DLD1 (cell line): ENCODE results near the gene KRTAP4-12.
"Not testable (repeated sequence)": the region's sequence is repeated elsewhere in the genome, so short reads cannot be mapped to it uniquely, and the experiment has no call there.

Source experiments
- in situ Hi-C: cut with HindIII; loops from 2 replicates; pipeline ENCODE4 v1.10.0; 2017; ENCODE audit warnings: low sequenced_read_pairs

Gene KRTAP4-12

GRCh38 chr17:41098042-41098441, 25.9 kb downstream of the KRTAP4-12 start, which contains the start of gene KRTAP4-8:
Gene KRTAP4-8 (minus strand): TSS chr17:41098142. CDS start chr17:41098084, 58 bp downstream.
- in situ Hi-C loops, result no loop called here

GRCh38 chr17:41096055-41096454, 27.9 kb downstream of the KRTAP4-12 start:
- in situ Hi-C loops, result no loop called here

- in situ Hi-C loops, result not testable (repeated sequence)
These were observed 35.1 kb downstream of the KRTAP4-12 start for GRCh38 chr17:41088760-41089352.

- in situ Hi-C loops, result not testable (repeated sequence)
These were observed 39.7 kb downstream of the KRTAP4-12 start, which contains the start of gene KRTAP4-7 for GRCh38 chr17:41084100-41084856. Gene KRTAP4-7 (plus strand): TSS chr17:41084150. CDS start chr17:41084207, 57 bp downstream.

GRCh38 chr17:41083427-41083826, 40.6 kb downstream of the KRTAP4-12 start:
- in situ Hi-C loops, result not testable (repeated sequence)

GRCh38 chr17:41082626-41083025, 41.4 kb downstream of the KRTAP4-12 start:
- in situ Hi-C loops, result no loop called here

GRCh38 chr17:41076788-41077187, 47.2 kb downstream of the KRTAP4-12 start:
- in situ Hi-C loops, result no loop called here

- in situ Hi-C loops, result no loop called here
These were observed 50.3 kb downstream of the KRTAP4-12 start for GRCh38 chr17:41073676-41074075.
